Neural progenitor cell (in vitro differentiated cells): ENCODE data around the gene CD276. TPM values are rescaled to one million over a fixed set of nuclear protein-coding genes. Genes with fewer than 3 reads are reported as not detected.

ENCODE experiments used
- DNase-seq: peaks from one replicate; pipeline ENCODE4 v3.0.0-alpha.2; 2016; ENCODE audit warnings: low spot score
- H2AFZ ChIP-seq: fragments of 200-600 bp; sonication (generic); replicated peaks from 2 replicates; pipeline ENCODE4 v1.6.1; 2016; ENCODE audit warnings: antibody characterized with exemption
- H3F3A ChIP-seq: fragments of 200-600 bp; sonication (generic); 2 replicates; pipeline ENCODE4 v1.6.1; 2016; ENCODE audit warnings: antibody characterized with exemption, low read depth
- H3K27ac ChIP-seq: fragments of 200-600 bp; sonication (generic); 2 replicates; pipeline ENCODE4 v1.5.1; 2016; ENCODE audit warnings: mild to moderate bottlenecking
- H3K27me3 ChIP-seq: fragments of 200-600 bp; sonication (generic); 2 replicates; pipeline ENCODE4 v1.6.1; 2016; ENCODE audit warnings: mild to moderate bottlenecking, moderate library complexity
- H3K36me3 ChIP-seq: fragments of 200-600 bp; sonication (generic); 2 replicates; pipeline ENCODE4 v1.5.1; 2016
- H3K4me1 ChIP-seq: fragments of 200-600 bp; sonication (generic); 2 replicates; pipeline ENCODE4 v1.6.1; 2016; ENCODE audit warnings: mixed run types
- H3K4me2 ChIP-seq: fragments of 200-600 bp; sonication (generic); 2 replicates; pipeline ENCODE4 v1.6.1; 2016
- H3K4me3 ChIP-seq: fragments of 200-600 bp; sonication (generic); 2 replicates; pipeline ENCODE4 v1.5.1; 2016
- H3K79me2 ChIP-seq: fragments of 200-600 bp; sonication (generic); 2 replicates; pipeline ENCODE4 v1.6.1; 2016; ENCODE audit warnings: low read depth
- H3K9ac ChIP-seq: fragments of 200-600 bp; sonication (generic); 2 replicates; pipeline ENCODE4 v1.6.1; 2016
- H3K9me3 ChIP-seq: fragments of 200-600 bp; sonication (generic); 2 replicates; pipeline ENCODE4 v1.5.1; 2016; ENCODE audit warnings: low read depth
- H4K20me1 ChIP-seq: fragments of 200-600 bp; sonication (generic); 2 replicates; pipeline ENCODE4 v1.6.1; 2016; ENCODE audit warnings: low read depth
- H3K27ac Mint-ChIP-seq: 3 replicates; pipeline ENCODE4 v1.8.0; 2021; ENCODE audit warnings: mixed read lengths
- H3K27me3 Mint-ChIP-seq: 2 replicates; pipeline ENCODE4 v1.8.0; 2022; ENCODE audit warnings: low read depth, mild to moderate bottlenecking, inconsistent platforms, moderate library complexity, mixed read lengths; ENCODE audit not compliant: insufficient read depth
- H3K36me3 Mint-ChIP-seq: 3 replicates; pipeline ENCODE4 v1.8.0; 2021; ENCODE audit warnings: mixed read lengths
- H3K4me1 Mint-ChIP-seq: 3 replicates; pipeline ENCODE4 v1.8.0; 2021; ENCODE audit warnings: mixed read lengths
- H3K4me3 Mint-ChIP-seq: 3 replicates; pipeline ENCODE4 v1.8.0; 2021; ENCODE audit warnings: mild to moderate bottlenecking, moderate library complexity, mixed read lengths
- H3K9me3 Mint-ChIP-seq: 3 replicates; pipeline ENCODE4 v1.8.0; 2020; ENCODE audit warnings: mixed read lengths
- EZH2 ChIP-seq: fragments of 200-600 bp; sonication (generic); IDR thresholded peaks from 2 replicates; pipeline ENCODE4 v1.6.1; 2017; ENCODE audit warnings: antibody characterized with exemption, mild to moderate bottlenecking, moderate library complexity
- EZH2phosphoT487 ChIP-seq: fragments of 200-600 bp; sonication (generic); IDR thresholded peaks from 2 replicates; pipeline ENCODE4 v1.6.1; 2017; ENCODE audit warnings: antibody characterized with exemption
- total RNA-seq: library from RNA; depleted of rRNA; stranded (reverse); fragments of >200 nt; gene quantifications from 2 replicates; pipeline ENCODE4 v1.2.3, GENCODE V29; 2015; ENCODE audit warnings: low replicate concordance
- TF ChIP-seq, protein P1 (sequence below): fragments of 200-600 bp; sonication (generic); IDR thresholded peaks from 2 replicates; pipeline ENCODE4 v1.5.1; 2017; ENCODE audit warnings: antibody characterized with exemption, mild to moderate bottlenecking

Gene CD276
- total RNA-seq, 1 donor from 2014 or later: 62.2 TPM

DNA sequence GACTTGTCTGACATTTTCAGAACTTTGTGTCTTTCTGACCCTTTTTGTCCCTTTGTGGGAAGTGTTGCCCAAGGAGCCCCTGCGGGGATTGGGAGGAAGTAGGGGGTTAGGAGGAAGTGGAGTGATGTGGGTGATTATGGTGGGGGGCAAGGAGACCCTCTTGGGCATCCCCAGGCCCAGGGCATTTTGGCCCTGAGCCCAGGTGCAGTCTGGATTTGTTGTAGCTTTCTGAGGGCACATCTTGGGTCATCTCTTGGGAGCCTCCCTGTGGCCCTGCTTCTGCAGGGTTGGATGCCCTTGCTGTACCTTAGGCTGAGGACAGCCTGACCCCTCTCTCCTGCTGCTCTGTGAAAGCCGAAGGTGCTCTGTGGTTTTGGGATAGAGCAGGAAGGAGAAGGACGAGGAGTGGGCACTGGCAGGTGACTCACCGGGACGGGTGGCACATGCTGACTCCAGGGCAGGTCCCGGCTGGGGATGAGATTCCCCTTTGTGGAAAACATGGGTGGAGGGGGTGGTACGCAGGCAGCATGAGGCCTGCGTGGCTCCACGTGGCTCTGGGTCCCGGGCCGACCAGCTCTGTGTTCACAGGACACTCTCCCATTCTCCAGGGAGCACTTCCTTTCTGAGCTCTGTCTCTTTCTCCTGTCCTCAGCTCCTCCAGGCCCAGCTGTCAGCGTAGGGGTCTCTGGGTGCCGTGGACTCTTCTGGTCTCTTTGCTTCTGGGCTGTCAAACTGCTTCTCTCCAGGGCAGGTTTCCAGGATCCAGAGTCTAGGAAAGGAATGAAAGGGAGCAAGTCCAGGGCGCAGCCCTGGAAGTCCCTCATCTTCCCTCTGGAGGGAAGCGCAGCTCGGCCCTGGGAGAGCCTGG is 11.8 kb downstream of the CD276 start:
- Histone ChIP-seq H3K79me2 (peaks cover 90% of the 10 kb centered on the region), H3K27me3 (no peaks in the 10 kb centered on the region), H3F3A (peaks cover 15% of the 10 kb centered on the region), H3K9me3 (no peaks in the 10 kb centered on the region), H3K4me3 (no peak overlapping the region), H3K4me1 (peaks cover 17% of the 10 kb centered on the region), H3K27ac (no peak overlapping the region), H3K4me2 (no peak overlapping the region), H3K9ac (no peak overlapping the region), H4K20me1 (peaks cover 97% of the 10 kb centered on the region), H2AFZ (no peak overlapping the region), H3K36me3 (no peaks in the 10 kb centered on the region)
- Mint-ChIP-seq H3K4me1 (peaks cover 33% of the 10 kb centered on the region), H3K27me3 (peaks cover 5% of the 10 kb centered on the region), H3K9me3 (no peaks in the 10 kb centered on the region), H3K27ac (no peak overlapping the region), H3K36me3 (peaks cover 5% of the 10 kb centered on the region), H3K4me3 (no peak overlapping the region)
- no peak for DNase-seq
- TF ChIP-seq, protein P1, sequence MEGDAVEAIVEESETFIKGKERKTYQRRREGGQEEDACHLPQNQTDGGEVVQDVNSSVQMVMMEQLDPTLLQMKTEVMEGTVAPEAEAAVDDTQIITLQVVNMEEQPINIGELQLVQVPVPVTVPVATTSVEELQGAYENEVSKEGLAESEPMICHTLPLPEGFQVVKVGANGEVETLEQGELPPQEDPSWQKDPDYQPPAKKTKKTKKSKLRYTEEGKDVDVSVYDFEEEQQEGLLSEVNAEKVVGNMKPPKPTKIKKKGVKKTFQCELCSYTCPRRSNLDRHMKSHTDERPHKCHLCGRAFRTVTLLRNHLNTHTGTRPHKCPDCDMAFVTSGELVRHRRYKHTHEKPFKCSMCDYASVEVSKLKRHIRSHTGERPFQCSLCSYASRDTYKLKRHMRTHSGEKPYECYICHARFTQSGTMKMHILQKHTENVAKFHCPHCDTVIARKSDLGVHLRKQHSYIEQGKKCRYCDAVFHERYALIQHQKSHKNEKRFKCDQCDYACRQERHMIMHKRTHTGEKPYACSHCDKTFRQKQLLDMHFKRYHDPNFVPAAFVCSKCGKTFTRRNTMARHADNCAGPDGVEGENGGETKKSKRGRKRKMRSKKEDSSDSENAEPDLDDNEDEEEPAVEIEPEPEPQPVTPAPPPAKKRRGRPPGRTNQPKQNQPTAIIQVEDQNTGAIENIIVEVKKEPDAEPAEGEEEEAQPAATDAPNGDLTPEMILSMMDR: no peak
- TF ChIP-seq EZH2 (no peak), EZH2phosphoT487 (no peak)

DNA sequence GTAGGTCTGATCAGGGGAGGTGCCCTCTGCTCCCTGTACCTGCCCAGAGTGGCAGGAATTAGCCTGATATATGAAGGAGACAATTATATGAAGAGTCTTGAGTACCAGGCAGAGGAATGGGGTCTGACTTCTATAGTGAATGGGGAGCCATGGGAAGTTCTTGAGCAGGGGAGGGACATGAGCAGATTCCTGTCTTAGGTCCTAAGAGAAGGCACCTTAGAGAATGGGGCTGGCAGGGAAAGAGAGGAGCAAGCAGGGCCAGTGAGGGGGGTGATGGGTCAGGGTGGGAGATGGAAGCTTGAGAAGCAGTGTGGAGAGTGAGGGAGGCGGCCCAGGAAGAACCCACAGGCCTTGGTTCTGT is 12.4 kb downstream of the CD276 start:
- H3K4me3 ChIP-seq: no peak overlapping the region
- Mint-ChIP-seq H3K4me1 (peaks cover 36% of the 10 kb centered on the region), H3K4me3 (peak overlapping the region; percentile 30), H3K27ac (peak overlapping the region; percentile 34), H3K9me3 (no peaks in the 10 kb centered on the region), H3K36me3 (peaks cover 5% of the 10 kb centered on the region), H3K27me3 (peaks cover 7% of the 10 kb centered on the region)
- H3F3A ChIP-seq: peaks cover 12% of the 10 kb centered on the region
- H3K4me2 ChIP-seq: no peak overlapping the region
- H3K9ac ChIP-seq: no peak overlapping the region
- H4K20me1 ChIP-seq: peaks cover 96% of the 10 kb centered on the region
- H3K27ac ChIP-seq: no peak overlapping the region
- peaks cover 11% of the 10 kb centered on the region for H3K4me1 ChIP-seq
- H3K79me2 ChIP-seq: peaks cover 90% of the 10 kb centered on the region
- H3K9me3 ChIP-seq: no peaks in the 10 kb centered on the region
- no peak for TF ChIP-seq EZH2phosphoT487
- TF ChIP-seq EZH2: no peak
- TF ChIP-seq, protein P1: no peak
- no peak overlapping the region for H2AFZ ChIP-seq
- no peaks in the 10 kb centered on the region for H3K36me3 ChIP-seq
- no peaks in the 10 kb centered on the region for H3K27me3 ChIP-seq
- no peak for DNase-seq

DNA sequence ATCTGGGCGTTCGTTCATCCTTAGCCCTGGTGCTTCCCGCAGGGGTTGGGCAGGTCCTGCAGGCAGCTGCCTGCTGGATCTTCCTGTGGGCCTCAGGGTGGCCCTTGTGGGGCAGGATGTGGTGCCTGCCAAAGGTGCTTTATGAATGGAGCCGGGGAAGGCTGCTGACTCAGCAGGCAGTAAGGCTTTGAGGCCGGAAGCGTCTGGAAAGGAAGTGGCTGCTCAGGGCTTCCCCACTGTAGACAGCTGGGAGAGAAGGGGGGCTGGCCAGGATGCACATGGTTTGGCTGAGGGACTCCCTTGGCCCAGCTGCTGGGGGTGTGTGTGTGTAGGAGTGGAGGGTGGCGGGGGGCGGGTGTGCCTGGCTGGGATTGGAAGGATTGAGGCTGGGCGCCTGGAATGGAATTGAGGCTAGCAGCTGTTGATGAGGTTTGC is 12.9 kb downstream of the CD276 start:
- Histone ChIP-seq H3K27me3 (no peaks in the 10 kb centered on the region), H3K9ac (no peak overlapping the region), H4K20me1 (peaks cover 96% of the 10 kb centered on the region), H2AFZ (no peak overlapping the region), H3K79me2 (peaks cover 89% of the 10 kb centered on the region), H3K9me3 (no peaks in the 10 kb centered on the region), H3K4me1 (peaks cover 7% of the 10 kb centered on the region), H3K4me2 (no peak overlapping the region), H3K4me3 (no peak overlapping the region), H3K27ac (no peak overlapping the region), H3F3A (peaks cover 12% of the 10 kb centered on the region), H3K36me3 (no peaks in the 10 kb centered on the region)
- Mint-ChIP-seq H3K4me1 (peaks cover 36% of the 10 kb centered on the region), H3K27me3 (peaks cover 7% of the 10 kb centered on the region), H3K9me3 (no peaks in the 10 kb centered on the region), H3K4me3 (peak overlapping the region; percentile 30), H3K27ac (peak overlapping the region; percentile 34), H3K36me3 (peaks cover 5% of the 10 kb centered on the region)
- TF ChIP-seq, protein P1: no peak
- TF ChIP-seq EZH2 (no peak), EZH2phosphoT487 (no peak)
- peak; percentile 38 for DNase-seq
